ENCODE results near the gene TERC. TPM values are rescaled to one million over a fixed set of nuclear protein-coding genes. Genes with fewer than 3 reads are reported as not detected.

The TERC gene
- 143 and 210 TPM in 2 replicates for total RNA-seq (2014; rRNA removed; shearing (Covaris generic))
- 10.7 and 15.9 TPM in 2 replicates for total RNA-seq (2022)
- Bru-seq, nascent RNA = percentile 76 among the genes with signal in this experiment
- percentile 67 among the genes with signal in this experiment for BruChase-seq, experiment 1, labeled RNA remaining after a 6-hour chase
- percentile 60 among the genes with signal in this experiment for BruChase-seq, experiment 2, labeled RNA remaining after a 2-hour chase
- long read RNA-seq = 0 reads

DNA sequence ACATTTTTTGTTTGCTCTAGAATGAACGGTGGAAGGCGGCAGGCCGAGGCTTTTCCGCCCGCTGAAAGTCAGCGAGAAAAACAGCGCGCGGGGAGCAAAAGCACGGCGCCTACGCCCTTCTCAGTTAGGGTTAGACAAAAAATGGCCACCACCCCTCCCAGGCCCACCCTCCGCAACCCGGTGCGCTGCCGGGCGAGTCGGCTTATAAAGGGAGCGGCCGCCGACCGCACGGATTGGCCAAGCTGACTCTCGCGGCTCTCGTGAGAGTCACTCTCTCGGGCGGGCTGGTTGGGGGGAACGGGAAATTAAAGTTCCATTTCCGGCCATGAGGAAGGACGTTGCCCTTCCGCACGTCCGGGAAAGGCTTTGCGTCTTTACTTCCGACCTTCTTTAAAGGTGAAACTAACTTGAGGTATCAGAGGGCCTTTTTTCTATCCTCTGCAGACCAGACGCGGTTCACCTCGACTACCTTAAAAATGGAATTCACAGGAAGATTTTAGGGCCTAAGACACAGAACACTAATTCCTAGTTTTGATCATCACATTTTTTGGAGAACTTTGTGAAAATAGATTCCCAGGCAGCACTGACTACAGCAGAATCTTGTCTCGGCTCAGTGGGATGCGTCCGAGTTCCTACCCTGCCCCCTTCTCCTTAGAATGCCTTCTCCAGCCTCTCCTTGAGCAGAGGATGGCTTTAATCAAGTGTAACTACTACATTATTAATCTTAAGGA lies at the start of gene TERC:
Gene TERC, minus strand, starts transcription at position 179 of the 731 bp plus-strand sequence.
- Histone ChIP-seq H4K20me1 (ENCODE audit: insufficient read depth, low read length) (no peaks in the 10 kb centered on the region), H3K4me3 (ENCODE audit: low read depth, low read length, poor library complexity, severe bottlenecking) (peak within 1 kb of the TSS; percentile 70), H3K9me2 (ENCODE audit: insufficient read depth, low read length) (no peaks in the 10 kb centered on the region), H3K36me3 (ENCODE audit: insufficient read depth, low read length) (no peaks in the 10 kb centered on the region; the same call in 1 of the 2 replicates), H3K9me3 (ENCODE audit: low read length) (peaks cover 8% of the 10 kb centered on the region), H3K27ac (ENCODE audit: low read depth, low read length, poor library complexity, severe bottlenecking) (peak within 1 kb of the TSS; percentile 28), H3K4me2 (ENCODE audit: low read length) (peak within 1 kb of the TSS; percentile 85), H3K79me2 (ENCODE audit: insufficient read depth, low read depth, low read length) (no peaks in the 10 kb centered on the region), H2AFZ (ENCODE audit: low read length) (peak within 1 kb of the TSS; percentile 90), H3K4me1 (ENCODE audit: insufficient read depth, low read length, poor library complexity, severe bottlenecking) (peaks cover 23% of the 10 kb centered on the region)
- CTCF ChIA-PET (ENCODE audit: unreplicated experiment) = no interaction called here
- intact Hi-C loops (cut with micrococcal nuclease; ENCODE audit: unreplicated experiment) = loop anchor here (2.0 to 5.0 kb wide), 6 partner anchors 48 to 547 kb away; partner anchors contain the start of genes LRRC34, LRRIQ4, PHC3 and SEC62
- DNase-seq (ENCODE audit: low spot score) = peak; percentile 88
- TF ChIP-seq, protein P1, sequence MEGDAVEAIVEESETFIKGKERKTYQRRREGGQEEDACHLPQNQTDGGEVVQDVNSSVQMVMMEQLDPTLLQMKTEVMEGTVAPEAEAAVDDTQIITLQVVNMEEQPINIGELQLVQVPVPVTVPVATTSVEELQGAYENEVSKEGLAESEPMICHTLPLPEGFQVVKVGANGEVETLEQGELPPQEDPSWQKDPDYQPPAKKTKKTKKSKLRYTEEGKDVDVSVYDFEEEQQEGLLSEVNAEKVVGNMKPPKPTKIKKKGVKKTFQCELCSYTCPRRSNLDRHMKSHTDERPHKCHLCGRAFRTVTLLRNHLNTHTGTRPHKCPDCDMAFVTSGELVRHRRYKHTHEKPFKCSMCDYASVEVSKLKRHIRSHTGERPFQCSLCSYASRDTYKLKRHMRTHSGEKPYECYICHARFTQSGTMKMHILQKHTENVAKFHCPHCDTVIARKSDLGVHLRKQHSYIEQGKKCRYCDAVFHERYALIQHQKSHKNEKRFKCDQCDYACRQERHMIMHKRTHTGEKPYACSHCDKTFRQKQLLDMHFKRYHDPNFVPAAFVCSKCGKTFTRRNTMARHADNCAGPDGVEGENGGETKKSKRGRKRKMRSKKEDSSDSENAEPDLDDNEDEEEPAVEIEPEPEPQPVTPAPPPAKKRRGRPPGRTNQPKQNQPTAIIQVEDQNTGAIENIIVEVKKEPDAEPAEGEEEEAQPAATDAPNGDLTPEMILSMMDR (conservative IDR thresholded peaks at IDR 0.05; ENCODE audit: low read length) = no peak
- no peak for TF ChIP-seq EZH2phosphoT487 (IDR thresholded peaks at IDR 0.05; ENCODE audit: borderline replicate concordance, low read depth, low read length)
- no TSS peak for BruUV-seq (replicated peaks)
- POLR2A ChIA-PET = interaction anchor here (0.6 kb wide), 1 partner anchor 407 kb away, joined by 3 read pairs; no protein-coding TSS in a partner anchor

GRCh38 chr3:169813757-169814517 lies 49.1 kb upstream of the TERC start:
- POLR2A ChIA-PET = interaction anchor here (2.1 kb wide), 1 partner anchor 27 kb away, joined by 6 read pairs; no protein-coding TSS in a partner anchor
- intact Hi-C loops (cut with micrococcal nuclease; ENCODE audit: unreplicated experiment) = loop anchor here (2.0 kb wide), 2 partner anchors 23 to 49 kb away; partner anchors contain the start of gene TERC
- Histone ChIP-seq H3K9me2 (ENCODE audit: insufficient read depth, low read length) (no peaks in the 10 kb centered on the region), H3K4me1 (ENCODE audit: insufficient read depth, low read length, poor library complexity, severe bottlenecking) (peaks cover 41% of the 10 kb centered on the region), H3K36me3 (ENCODE audit: insufficient read depth, low read length) (no peaks in the 10 kb centered on the region; the same call in 1 of the 2 replicates), H3K9me3 (ENCODE audit: low read length) (peaks cover 21% of the 10 kb centered on the region; the same call in 1 of the 2 replicates), H2AFZ (ENCODE audit: low read length) (peak overlapping the region; percentile 98), H3K79me2 (ENCODE audit: insufficient read depth, low read depth, low read length) (no peaks in the 10 kb centered on the region), H3K27ac (ENCODE audit: low read depth, low read length, poor library complexity, severe bottlenecking) (no peak overlapping the region), H3K4me2 (ENCODE audit: low read length) (peak overlapping the region; percentile 82), H4K20me1 (ENCODE audit: insufficient read depth, low read length) (no peaks in the 10 kb centered on the region), H3K4me3 (ENCODE audit: low read depth, low read length, poor library complexity, severe bottlenecking) (peak overlapping the region; percentile 62)
- peak; percentile 91 for DNase-seq (ENCODE audit: low spot score)
- BruUV-seq (replicated peaks) = no TSS peak
- CTCF ChIA-PET (ENCODE audit: unreplicated experiment) = interaction anchor here (1.0 kb wide), 1 partner anchor 22 kb away, joined by 3 read pairs; no protein-coding TSS in a partner anchor
- TF ChIP-seq, protein P1 (conservative IDR thresholded peaks at IDR 0.05; ENCODE audit: low read length) = peak; percentile 84
- TF ChIP-seq EZH2phosphoT487 (IDR thresholded peaks at IDR 0.05; ENCODE audit: borderline replicate concordance, low read depth, low read length) = no peak

All from OCI-LY7 (cell line).